RCC 7860 (cell line): Measurements from ENCODE around the gene MYG1.
"Not testable (repeated sequence)": the region's sequence is repeated elsewhere in the genome, so short reads cannot be mapped to it uniquely, and the experiment has no call there.

Source experiments
- DNase-seq: peaks from one replicate; pipeline ENCODE4 v3.0.0-alpha.2; 2015; ENCODE audit warnings: low spot score
- FAIRE-seq: peaks from 2 replicates; lab custom pipeline; 2012; peaks lifted over from hg19 to GRCh38; lab: Jason Lieb, UNC

Gene MYG1

DNA sequence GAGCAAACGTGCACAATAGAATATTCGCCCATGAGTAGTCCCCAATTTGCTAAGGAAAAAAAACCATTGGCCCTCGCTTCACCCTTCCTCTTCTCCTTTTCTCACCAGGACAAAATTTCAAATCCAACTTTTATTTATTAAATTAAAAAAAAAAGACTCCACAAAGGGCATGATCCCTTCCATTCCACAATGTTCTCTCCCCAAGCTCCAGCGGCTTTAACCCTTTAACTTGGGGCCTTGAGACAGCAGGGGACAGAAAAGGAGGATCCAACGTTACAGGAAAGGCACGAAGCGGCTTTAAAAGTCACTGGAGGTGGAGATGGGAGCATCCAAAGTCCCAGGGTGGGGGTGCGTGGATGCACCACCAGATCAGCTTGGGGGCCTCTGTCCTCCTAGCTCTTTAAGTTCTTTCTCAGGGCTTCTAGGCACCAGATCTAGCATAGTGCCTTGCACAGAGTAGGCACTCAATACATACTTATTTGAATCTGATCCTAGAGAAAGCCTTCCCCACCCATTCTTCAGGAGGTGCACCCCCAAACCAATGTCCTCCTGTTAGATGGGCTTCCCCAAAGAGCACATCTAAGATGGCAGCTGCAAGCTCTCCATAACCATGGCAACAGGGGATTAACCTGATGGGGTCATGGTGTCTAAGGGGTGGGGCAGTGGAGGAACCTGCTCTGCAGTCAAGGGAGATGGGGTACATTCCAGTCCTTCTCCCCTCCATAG is 27.1 kb downstream of the MYG1 start:
- no peak for FAIRE-seq
- no peak for DNase-seq

DNA sequence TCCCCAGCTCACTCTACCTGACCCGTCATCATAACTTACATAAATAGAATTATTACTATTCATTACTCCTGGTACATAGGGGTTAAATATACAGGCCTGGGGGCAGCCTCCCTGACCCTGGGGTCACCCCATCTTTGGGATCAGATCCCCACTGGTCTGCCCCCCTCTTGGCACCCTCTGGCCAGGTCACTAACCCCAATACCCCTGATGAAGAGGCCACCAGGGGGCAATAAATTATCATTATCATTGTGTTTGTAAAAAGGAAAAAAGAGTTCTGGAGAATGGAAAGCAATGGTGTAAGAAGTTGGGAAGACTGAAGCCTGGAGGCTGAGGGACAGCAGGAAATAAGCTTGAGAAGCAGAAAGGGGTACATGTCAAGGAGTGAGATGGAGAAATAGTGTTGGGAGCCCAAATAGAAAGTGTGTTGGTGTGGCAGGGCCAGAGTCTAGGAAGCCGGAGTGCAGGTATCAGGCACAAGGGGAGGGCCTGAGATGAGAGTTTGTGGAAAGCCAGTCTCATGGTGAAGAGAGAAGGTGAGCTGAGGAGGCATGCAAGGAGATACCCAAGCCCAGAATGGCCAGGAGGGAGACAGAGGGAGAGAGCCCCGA is 28.0 kb downstream of the MYG1 start:
- FAIRE-seq (no peak), DNase-seq (no peak)

DNA sequence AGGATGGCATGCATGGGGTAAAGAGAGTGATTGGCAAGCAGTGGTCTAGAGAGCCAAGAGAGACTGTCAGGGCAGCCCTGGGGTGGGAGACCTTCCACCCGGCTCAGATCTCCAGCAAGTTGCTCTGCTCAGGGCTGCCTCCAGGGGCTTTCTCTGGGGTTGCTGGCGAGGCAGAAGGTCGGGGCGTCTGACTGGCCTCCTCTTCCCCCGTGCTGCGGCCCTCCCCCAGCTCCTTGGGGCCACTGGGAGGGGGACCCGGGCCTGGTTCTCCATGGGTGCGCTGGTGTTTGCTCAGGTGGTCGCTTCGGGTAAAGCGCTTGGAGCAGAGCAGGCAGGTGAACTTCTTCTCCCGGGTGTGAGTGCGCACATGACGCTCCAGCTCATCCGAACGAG is 28.5 kb downstream of the MYG1 start:
- FAIRE-seq (no peak), DNase-seq (no peak)

- DNase-seq: no peak
Measured at GRCh38 chr12:53330671-53331070, 31.2 kb downstream of the MYG1 start.

DNA sequence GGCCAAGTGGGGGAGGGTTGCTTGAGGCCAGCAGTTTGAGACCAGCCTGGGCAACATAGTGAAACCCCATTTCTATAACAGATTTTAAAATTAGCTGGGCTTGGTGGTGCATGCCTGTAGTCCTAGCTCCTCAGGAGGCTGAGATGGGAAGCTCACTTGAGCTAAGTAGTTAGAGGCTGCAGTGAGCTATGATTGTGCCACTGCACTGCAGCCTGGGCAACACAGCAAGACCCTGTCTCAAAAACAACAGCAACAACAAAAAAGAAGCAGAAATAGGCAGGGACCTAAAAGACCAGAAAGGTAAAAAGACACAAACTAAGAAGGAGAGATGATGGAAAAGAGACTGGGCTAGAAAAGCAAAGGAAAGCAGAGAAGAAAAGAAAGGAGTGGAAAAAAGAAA is 32.8 kb downstream of the MYG1 start:
- DNase-seq, FAIRE-seq: not testable (repeated sequence)

More at GRCh38 chr12:53330671-53331070, 31.2 kb downstream of the MYG1 start:
- FAIRE-seq: no peak

- no peak for DNase-seq
- no peak for FAIRE-seq
Measured at GRCh38 chr12:53332744-53333143, 33.2 kb downstream of the MYG1 start.

GRCh38 chr12:53333289-53333688 is 33.8 kb downstream of the MYG1 start:
- no peak for FAIRE-seq
- DNase-seq: no peak

- no peak for FAIRE-seq
- no peak for DNase-seq
Measured at GRCh38 chr12:53333845-53334244, 34.4 kb downstream of the MYG1 start.

DNA sequence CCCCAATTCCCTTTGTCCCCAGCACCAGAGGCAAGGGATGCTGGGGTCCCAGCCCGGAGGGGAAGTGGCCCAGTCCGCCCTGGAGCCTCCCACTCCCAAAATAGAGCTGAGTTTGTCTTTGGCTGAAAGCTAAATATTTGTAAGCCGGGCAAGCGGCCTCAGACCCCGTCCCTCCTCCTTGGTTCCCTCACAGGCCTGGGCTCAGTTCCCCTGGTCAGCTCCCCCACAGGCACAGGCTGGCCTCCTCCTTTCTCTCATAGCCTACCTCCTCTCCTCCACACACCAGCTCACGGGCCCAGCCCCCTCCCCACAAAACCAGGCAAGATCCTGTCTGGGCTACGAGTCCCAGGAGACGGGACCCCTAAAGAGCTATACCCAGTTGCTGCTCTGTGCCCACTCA is 35.3 kb downstream of the MYG1 start:
- FAIRE-seq: no peak
- no peak for DNase-seq

DNA sequence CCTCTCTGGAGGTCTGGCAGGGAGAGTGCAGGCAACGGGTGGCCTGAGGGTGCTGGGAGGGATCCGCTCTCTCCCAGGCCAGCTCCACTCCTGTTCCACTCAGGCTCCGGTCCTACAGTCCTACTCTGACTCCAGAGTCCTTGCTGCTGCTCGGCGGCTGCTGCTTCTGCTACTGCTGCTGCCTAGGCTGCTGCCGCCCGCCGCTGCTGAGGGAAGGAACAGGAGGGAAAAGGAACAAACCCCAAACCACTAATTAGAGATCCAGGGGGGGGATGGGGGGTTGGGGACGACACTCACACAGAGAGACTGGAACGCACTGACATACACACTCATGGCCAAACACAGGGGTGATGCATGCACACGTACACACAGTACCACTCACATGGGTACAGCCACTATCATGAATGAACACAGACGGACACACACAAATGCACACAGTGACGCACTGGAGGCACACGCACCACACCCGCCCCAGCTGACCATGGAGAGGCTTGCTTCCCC is 36.7 kb downstream of the MYG1 start, which contains the start of gene SP7:
TSS of gene SP7 (minus strand) at position 174 of the 501 bp plus-strand sequence. CDS start 708 bp downstream, outside the sequence.
- FAIRE-seq (no peak), DNase-seq (no peak)

DNA sequence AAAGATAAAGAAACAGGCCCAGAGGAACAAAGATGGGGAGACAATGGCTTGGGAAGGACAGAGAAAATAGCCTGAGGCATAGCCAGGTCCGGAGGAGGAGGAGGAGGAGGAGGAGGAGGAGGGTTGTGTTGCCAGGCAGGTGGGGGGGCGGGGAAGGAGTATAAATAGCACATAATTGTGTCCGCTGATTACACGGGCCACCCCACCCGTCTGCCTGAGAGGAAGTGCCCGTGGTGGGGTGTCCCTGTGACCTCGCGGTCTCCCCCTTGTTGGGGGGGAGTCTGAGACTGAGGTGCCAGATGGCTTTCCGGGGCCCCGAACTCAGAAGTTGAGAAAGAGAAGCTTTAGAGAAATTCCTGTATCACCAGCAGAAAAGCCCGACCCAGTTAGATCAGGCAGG is 38.5 kb downstream of the MYG1 start:
- FAIRE-seq: no peak
- no peak for DNase-seq

- FAIRE-seq: no peak
- DNase-seq: no peak
Measured at GRCh38 chr12:53338916-53339315, 39.4 kb downstream of the MYG1 start.

- DNase-seq: no peak
- FAIRE-seq: no peak
Measured at GRCh38 chr12:53340398-53340797, 40.9 kb downstream of the MYG1 start.

GRCh38 chr12:53343449-53343848 is 44.0 kb downstream of the MYG1 start:
- DNase-seq: no peak
- FAIRE-seq: no peak

DNA sequence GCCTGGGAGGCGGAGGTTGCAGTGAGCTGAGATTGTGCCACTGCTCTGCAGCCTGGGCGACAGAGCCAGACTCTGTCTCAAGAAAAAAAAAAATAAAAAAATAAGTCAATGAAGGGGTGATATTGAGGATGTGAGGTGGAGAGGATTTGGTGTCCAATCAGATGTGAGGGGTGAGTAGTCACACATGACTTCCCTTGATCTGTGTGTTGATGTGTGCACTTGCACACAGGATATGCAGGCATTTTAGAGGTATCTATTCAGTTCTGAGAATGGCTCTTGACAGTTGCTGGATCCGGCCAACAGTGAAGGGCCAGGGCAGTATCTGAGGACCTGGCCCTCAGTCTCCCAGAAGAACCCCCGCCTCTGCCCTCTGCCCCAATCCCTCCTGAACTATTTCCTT is 44.5 kb downstream of the MYG1 start:
- DNase-seq (no peak), FAIRE-seq (no peak)

- FAIRE-seq: no peak
- DNase-seq: no peak
Measured at GRCh38 chr12:53344487-53344823, 45.0 kb downstream of the MYG1 start.

GRCh38 chr12:53344824-53345485 is 45.5 kb downstream of the MYG1 start:
- FAIRE-seq: no peak
- peak; percentile 31 for DNase-seq

- DNase-seq: no peak
- FAIRE-seq: no peak
Measured at GRCh38 chr12:53345486-53346188, 46.1 kb downstream of the MYG1 start.

DNA sequence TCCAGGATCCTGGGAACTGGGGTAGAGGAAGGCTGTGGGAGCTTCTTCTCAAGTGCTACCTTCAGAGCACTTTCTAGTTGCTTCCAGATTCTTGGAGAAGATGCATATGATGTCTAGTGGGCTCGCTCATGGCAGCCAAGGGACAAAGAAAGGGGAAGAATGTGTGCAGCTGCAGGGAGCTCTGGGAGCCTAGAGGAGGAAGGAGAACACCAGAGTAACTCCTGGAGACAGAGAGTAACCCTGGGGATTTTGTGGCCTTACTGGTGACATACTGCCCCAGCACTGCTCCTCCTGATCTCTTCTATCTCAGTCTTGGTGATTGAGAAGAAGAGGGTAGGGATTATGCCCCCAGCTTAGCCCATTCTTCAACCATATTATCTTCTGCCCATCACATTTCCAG is 47.0 kb downstream of the MYG1 start:
- no peak for DNase-seq
- FAIRE-seq: no peak

DNA sequence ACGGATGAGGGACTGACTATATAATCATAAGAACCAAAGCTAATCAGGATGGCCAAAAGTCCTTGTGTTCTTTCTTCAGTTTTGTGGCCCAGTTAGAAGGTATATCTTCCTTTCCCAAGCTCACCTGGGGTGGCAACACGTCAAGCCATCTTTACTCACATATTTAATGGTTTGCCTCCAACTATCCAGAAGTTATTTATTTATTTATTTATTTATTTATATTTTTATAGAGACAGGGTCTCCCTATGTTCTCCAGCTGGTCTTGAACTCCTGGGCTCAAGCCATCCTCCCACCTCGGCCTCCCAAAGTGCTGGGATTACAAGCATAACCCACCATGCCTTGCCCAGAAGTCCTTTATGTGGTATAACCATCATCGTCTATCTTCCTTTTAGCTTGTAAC is 48.4 kb downstream of the MYG1 start:
- FAIRE-seq (no peak), DNase-seq (no peak)
